ENCODE results near the gene MCFD2. TPM values are rescaled to one million over a fixed set of nuclear protein-coding genes. Genes with fewer than 3 reads are reported as not detected.

MCFD2 gene
- total and polyA plus RNA-seq, 10 donors: 10.3 to 112 (median 65.5) TPM

DNA sequence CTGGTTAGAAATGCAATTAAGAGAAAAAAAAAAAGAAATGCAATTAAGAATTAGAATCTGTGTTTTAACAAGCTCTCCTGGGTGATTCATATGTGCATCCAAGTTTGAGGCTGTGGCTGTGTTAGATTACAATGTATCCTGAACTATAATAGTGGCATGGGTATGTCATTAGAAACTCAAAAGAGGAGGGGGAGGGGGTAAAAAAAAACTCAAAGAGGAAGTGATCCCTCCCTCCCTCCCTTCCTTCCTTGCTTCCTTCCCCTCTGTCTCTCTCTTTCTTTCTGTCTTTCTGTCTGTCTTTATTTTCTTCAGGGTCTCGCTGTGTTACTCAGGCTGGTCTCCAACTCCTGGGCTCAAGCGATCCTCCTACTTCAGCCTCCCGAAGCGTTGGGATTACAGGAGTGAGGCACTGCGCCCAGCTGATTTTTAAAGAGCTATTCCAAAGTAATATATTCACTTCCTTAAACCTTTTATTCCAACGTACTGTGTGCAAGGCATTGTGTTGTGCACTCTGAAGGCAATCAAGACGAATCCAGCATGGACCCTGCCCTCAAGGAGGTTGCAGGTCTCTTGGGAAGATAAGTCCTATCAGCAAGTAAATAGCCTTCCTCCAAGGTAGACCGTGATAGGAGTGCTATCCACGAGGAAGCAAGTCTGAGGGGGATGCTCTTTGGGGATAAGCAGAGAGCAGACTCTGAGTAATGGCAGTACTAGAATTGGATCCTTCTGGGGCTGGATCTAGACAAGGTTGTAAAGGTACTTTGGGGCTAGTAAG, 35.9 kb upstream of the MCFD2 start:
- H3K9me3 ChIP-seq: no peaks in the 10 kb centered on the region
- H3K27ac ChIP-seq: peak overlapping the region in 2 of 8 donors; percentile 3 to 23
- intact Hi-C loops (cut with DNase I; ENCODE audit: low total_unique reads): no loop called here
- no peak overlapping the region for H3K4me3 ChIP-seq
- no peaks in the 10 kb centered on the region for H3K27me3 ChIP-seq (replicated peaks in 1 of 7)
- H3K36me3 ChIP-seq: peaks cover 0 to 82% (median 29%) of the 10 kb centered on the region in 6 donors
- H3K4me1 ChIP-seq: peaks cover 3 to 74% (median 43%) of the 10 kb centered on the region in 6 donors
- 78 to 93% (median 82%) methylated on average over 9 of the region's 9 CpGs for WGBS, 5 donors
- TF ChIP-seq, protein P1, sequence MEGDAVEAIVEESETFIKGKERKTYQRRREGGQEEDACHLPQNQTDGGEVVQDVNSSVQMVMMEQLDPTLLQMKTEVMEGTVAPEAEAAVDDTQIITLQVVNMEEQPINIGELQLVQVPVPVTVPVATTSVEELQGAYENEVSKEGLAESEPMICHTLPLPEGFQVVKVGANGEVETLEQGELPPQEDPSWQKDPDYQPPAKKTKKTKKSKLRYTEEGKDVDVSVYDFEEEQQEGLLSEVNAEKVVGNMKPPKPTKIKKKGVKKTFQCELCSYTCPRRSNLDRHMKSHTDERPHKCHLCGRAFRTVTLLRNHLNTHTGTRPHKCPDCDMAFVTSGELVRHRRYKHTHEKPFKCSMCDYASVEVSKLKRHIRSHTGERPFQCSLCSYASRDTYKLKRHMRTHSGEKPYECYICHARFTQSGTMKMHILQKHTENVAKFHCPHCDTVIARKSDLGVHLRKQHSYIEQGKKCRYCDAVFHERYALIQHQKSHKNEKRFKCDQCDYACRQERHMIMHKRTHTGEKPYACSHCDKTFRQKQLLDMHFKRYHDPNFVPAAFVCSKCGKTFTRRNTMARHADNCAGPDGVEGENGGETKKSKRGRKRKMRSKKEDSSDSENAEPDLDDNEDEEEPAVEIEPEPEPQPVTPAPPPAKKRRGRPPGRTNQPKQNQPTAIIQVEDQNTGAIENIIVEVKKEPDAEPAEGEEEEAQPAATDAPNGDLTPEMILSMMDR (IDR thresholded peaks at IDR 0.05 in 8 of 11, conservative IDR thresholded peaks at IDR 0.05 in 3 of 11): no peak
- TF ChIP-seq POLR2AphosphoS5 (IDR thresholded peaks at IDR 0.05): no peak
- no peak for TF ChIP-seq POLR2A (IDR thresholded peaks at IDR 0.05)
- no peak for DNase-seq

DNA sequence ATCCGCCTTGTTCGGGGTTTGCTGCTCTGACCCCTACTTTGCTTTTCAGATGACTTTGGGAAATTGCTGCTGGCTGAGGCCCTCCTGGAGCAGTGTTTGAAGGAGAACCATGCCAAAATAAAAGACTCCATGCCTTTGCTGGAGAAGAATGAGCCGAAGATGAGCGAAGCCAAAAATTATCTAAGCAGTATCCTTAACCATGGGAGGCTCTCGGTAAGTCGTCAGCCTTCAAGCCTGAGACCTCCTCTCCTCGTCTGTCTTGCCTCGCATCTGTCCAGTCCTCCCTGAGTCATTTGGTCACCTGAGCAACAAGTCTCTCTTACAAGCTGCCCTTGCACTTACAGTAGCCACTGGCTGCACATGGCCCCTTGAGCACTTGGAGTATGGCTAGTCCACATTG, 34.7 kb upstream of the MCFD2 start:
- Histone ChIP-seq H3K36me3 (peaks cover 0 to 82% (median 21%) of the 10 kb centered on the region in 6 donors), H3K4me1 (peaks cover 3 to 78% (median 51%) of the 10 kb centered on the region in 6 donors), H3K4me3 (no peak overlapping the region), H3K9me3 (no peaks in the 10 kb centered on the region), H3K27ac (no peak overlapping the region), H3K27me3 (replicated peaks in 1 of 7) (no peaks in the 10 kb centered on the region)
- TF ChIP-seq POLR2AphosphoS5 (IDR thresholded peaks at IDR 0.05) (no peak), POLR2A (IDR thresholded peaks at IDR 0.05) (no peak)
- TF ChIP-seq, protein P1 (IDR thresholded peaks at IDR 0.05 in 8 of 11, conservative IDR thresholded peaks at IDR 0.05 in 3 of 11): no peak
- intact Hi-C loops (cut with DNase I; ENCODE audit: low total_unique reads): no loop called here
- DNase-seq: no peak
- WGBS, 5 donors: 74 to 93% (median 92%) methylated on average over 8 of the region's 8 CpGs

GRCh38 chr2:46947841-46948240, 32.2 kb upstream of the MCFD2 start:
- no peak for DNase-seq
- Histone ChIP-seq H3K27ac (no peak overlapping the region), H3K36me3 (peaks cover 0 to 64% (median 8%) of the 10 kb centered on the region in 6 donors), H3K4me1 (peaks cover 20 to 92% (median 67%) of the 10 kb centered on the region in 6 donors), H3K4me3 (no peak overlapping the region), H3K9me3 (no peaks in the 10 kb centered on the region), H3K27me3 (replicated peaks in 1 of 7) (no peaks in the 10 kb centered on the region)
- intact Hi-C loops (cut with DNase I; ENCODE audit: low total_unique reads): no loop called here
- WGBS, 5 donors: 76 to 84% (median 83%) methylated on average over 11 of the region's 11 CpGs
- TF ChIP-seq POLR2AphosphoS5 (IDR thresholded peaks at IDR 0.05): no peak
- TF ChIP-seq, protein P1 (IDR thresholded peaks at IDR 0.05 in 8 of 11, conservative IDR thresholded peaks at IDR 0.05 in 3 of 11): no peak
- no peak for TF ChIP-seq POLR2A (IDR thresholded peaks at IDR 0.05)

DNA sequence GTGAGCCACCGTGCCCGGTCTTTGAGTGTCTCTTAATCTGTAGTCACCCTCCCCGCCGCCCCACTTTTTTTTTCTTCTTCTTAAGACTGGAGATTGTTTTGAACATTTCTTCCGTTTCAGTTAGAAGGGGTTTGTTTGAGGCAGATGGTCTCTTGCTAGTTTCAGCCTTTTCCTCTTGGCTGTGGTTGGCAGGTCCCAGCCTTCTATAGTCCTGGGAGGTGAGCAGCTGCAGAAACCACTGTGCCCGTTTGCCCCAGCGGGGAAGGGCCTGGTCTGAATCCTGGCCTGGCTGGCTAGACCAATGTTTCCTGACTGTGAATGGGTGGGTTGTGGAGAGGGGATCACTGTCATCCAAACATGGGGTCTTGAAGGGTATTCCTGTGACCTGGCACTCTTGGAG, 30.1 kb upstream of the MCFD2 start:
- no peak overlapping the region for H3K4me3 ChIP-seq
- no peaks in the 10 kb centered on the region for H3K27me3 ChIP-seq (replicated peaks in 1 of 7)
- peaks cover 0 to 42% (median 3%) of the 10 kb centered on the region in 6 donors for H3K36me3 ChIP-seq
- TF ChIP-seq, protein P1 (IDR thresholded peaks at IDR 0.05 in 8 of 11, conservative IDR thresholded peaks at IDR 0.05 in 3 of 11): no peak
- TF ChIP-seq POLR2A (IDR thresholded peaks at IDR 0.05): no peak
- no peak for TF ChIP-seq POLR2AphosphoS5 (IDR thresholded peaks at IDR 0.05)
- no peak for DNase-seq
- intact Hi-C loops (cut with DNase I; ENCODE audit: low total_unique reads): no loop called here
- H3K27ac ChIP-seq: no peak overlapping the region
- peaks cover 19 to 91% (median 66%) of the 10 kb centered on the region in 6 donors for H3K4me1 ChIP-seq
- H3K9me3 ChIP-seq: no peaks in the 10 kb centered on the region
- 37 to 68% (median 53%) methylated on average over 7 of the region's 7 CpGs for WGBS, 5 donors
